Activated T-cell treated with anti-CD3 and anti-CD28 coated beads for 24 hours (primary cell): ENCODE measurements around the gene TJP3.
"Not testable (repeated sequence)": the region's sequence is repeated elsewhere in the genome, so short reads cannot be mapped to it uniquely, and the experiment has no call there.

ENCODE experiments used
- DNase-seq: peaks from one replicate; pipeline ENCODE4 v3.0.0-alpha.2; 2020; ENCODE audit warnings: low read depth

Gene TJP3

GRCh38 chr19:3708207-3708931 lies at the start of gene TJP3:
TSS of gene TJP3 (plus strand) at chr19:3708384. CDS start at chr19:3728433, 20,049 bp downstream.
- DNase-seq: no peak

- DNase-seq: no peak
Measured at GRCh38 chr19:3658870-3659745, 49.1 kb upstream of the TJP3 start.

GRCh38 chr19:3659746-3660112 lies 48.5 kb upstream of the TJP3 start:
- DNase-seq: no peak

GRCh38 chr19:3660493-3661219 lies 47.5 kb upstream of the TJP3 start:
- DNase-seq: no peak

GRCh38 chr19:3661284-3662238 lies 46.6 kb upstream of the TJP3 start:
- no peak for DNase-seq

- DNase-seq: no peak
Measured at GRCh38 chr19:3663838-3664237, 44.3 kb upstream of the TJP3 start.

GRCh38 chr19:3664879-3665642 lies 43.1 kb upstream of the TJP3 start:
- no peak for DNase-seq

GRCh38 chr19:3665681-3666544 lies 42.3 kb upstream of the TJP3 start:
- peak; percentile 65 for DNase-seq

GRCh38 chr19:3666545-3666856 lies 41.7 kb upstream of the TJP3 start:
- not testable (repeated sequence) for DNase-seq

- DNase-seq: no peak
Measured at GRCh38 chr19:3667037-3667638, 41.0 kb upstream of the TJP3 start.

GRCh38 chr19:3667766-3668165 lies 40.4 kb upstream of the TJP3 start:
- no peak for DNase-seq

- no peak for DNase-seq
Measured at GRCh38 chr19:3668331-3669081, 39.7 kb upstream of the TJP3 start.

- DNase-seq: no peak
Measured at GRCh38 chr19:3669082-3669946, 38.9 kb upstream of the TJP3 start.

GRCh38 chr19:3669947-3670795 lies 38.0 kb upstream of the TJP3 start:
- DNase-seq: no peak

GRCh38 chr19:3670796-3671679 lies 37.1 kb upstream of the TJP3 start:
- DNase-seq: peak; percentile 28
